Activated T-cell treated with anti-CD3 and anti-CD28 coated beads, Interleukin-2, amount 50 U/mL, for 4 hours (primary cell): ENCODE results near the gene PTCH2. TPM values are rescaled to one million over a fixed set of nuclear protein-coding genes. Genes with fewer than 3 reads are reported as not detected.

ENCODE experiments used
- ATAC-seq, 2 donors: fragments of 200-7000 bp; cut with Tn5 transposase; one replicate each; pipeline ENCODE4 v1.10.0; 2021
- DNase-seq: peaks from one replicate; pipeline ENCODE4 v3.0.0-alpha.2; 2020
- H3K27me3 Mint-ChIP-seq: one replicate; pipeline ENCODE4 v1.8.0; 2021; ENCODE audit warnings: low read depth, mixed read lengths
- H3K36me3 Mint-ChIP-seq: one replicate; pipeline ENCODE4 v1.8.0; 2022; ENCODE audit warnings: mixed read lengths; ENCODE audit not compliant: insufficient read depth
- H3K4me1 Mint-ChIP-seq: one replicate; pipeline ENCODE4 v1.8.0; 2021; ENCODE audit warnings: low read depth, mixed read lengths
- H3K4me3 Mint-ChIP-seq: one replicate; pipeline ENCODE4 v1.8.0; 2021; ENCODE audit warnings: mild to moderate bottlenecking, moderate library complexity, mixed read lengths
- H3K9me3 Mint-ChIP-seq: one replicate; pipeline ENCODE4 v1.8.0; 2021; ENCODE audit warnings: mixed read lengths
- total RNA-seq, 3 donors: library from RNA; stranded (reverse); gene quantifications; one replicate each; pipeline ENCODE4 v1.2.1, GENCODE V29; 2021

Gene PTCH2
- total RNA-seq, 3 donors from 2014 or later: 1.4 to 1.9 (median 1.6) TPM

GRCh38 chr1:44788120-44788860, 54.8 kb downstream of the PTCH2 start, which contains the start of gene BEST4:
BEST4 (minus strand) TSS chr1:44788170; CDS start chr1:44787705, 465 bp downstream.
- ATAC-seq (no peak), DNase-seq (no peak)
- Mint-ChIP-seq H3K36me3 (peaks cover under 1% of the 10 kb centered on the region), H3K4me1 (peaks cover 28% of the 10 kb centered on the region), H3K4me3 (no peak within 1 kb of the TSS), H3K27me3 (no peaks in the 10 kb centered on the region), H3K9me3 (no peaks in the 10 kb centered on the region)

- ATAC-seq (no peak), DNase-seq (no peak)
- Mint-ChIP-seq H3K9me3 (no peaks in the 10 kb centered on the region), H3K36me3 (peaks cover 4% of the 10 kb centered on the region), H3K4me1 (peaks cover 30% of the 10 kb centered on the region), H3K27me3 (no peaks in the 10 kb centered on the region), H3K4me3 (no peak overlapping the region)
These were observed 55.5 kb downstream of the PTCH2 start for GRCh38 chr1:44787506-44787905.

- Mint-ChIP-seq H3K27me3 (no peaks in the 10 kb centered on the region), H3K9me3 (no peaks in the 10 kb centered on the region), H3K4me1 (peaks cover 30% of the 10 kb centered on the region), H3K4me3 (peak overlapping the region; percentile 78), H3K36me3 (peaks cover 4% of the 10 kb centered on the region)
- ATAC-seq (no peak), DNase-seq (no peak)
These were observed 56.1 kb downstream of the PTCH2 start for GRCh38 chr1:44786841-44787426.

- no peaks in the 10 kb centered on the region for H3K27me3 Mint-ChIP-seq
- DNase-seq (peak; percentile 80), ATAC-seq (peak; percentile 59 to 63)
- peak overlapping the region; percentile 78 for H3K4me3 Mint-ChIP-seq
- H3K4me1 Mint-ChIP-seq: peaks cover 30% of the 10 kb centered on the region
- peaks cover 7% of the 10 kb centered on the region for H3K36me3 Mint-ChIP-seq
- H3K9me3 Mint-ChIP-seq: no peaks in the 10 kb centered on the region
These were observed 56.8 kb downstream of the PTCH2 start for GRCh38 chr1:44786138-44786840.

- peaks cover 10% of the 10 kb centered on the region for H3K36me3 Mint-ChIP-seq
These were observed 57.4 kb downstream of the PTCH2 start for GRCh38 chr1:44785501-44786137.

GRCh38 chr1:44785029-44785380, 58.0 kb downstream of the PTCH2 start:
- peaks cover 36% of the 10 kb centered on the region for H3K4me1 Mint-ChIP-seq
- peaks cover 15% of the 10 kb centered on the region for H3K36me3 Mint-ChIP-seq
- H3K4me3 Mint-ChIP-seq: peak overlapping the region; percentile 62
- ATAC-seq (no peak), DNase-seq (no peak)
- no peaks in the 10 kb centered on the region for H3K27me3 Mint-ChIP-seq
- no peaks in the 10 kb centered on the region for H3K9me3 Mint-ChIP-seq

More at GRCh38 chr1:44785501-44786137, 57.4 kb downstream of the PTCH2 start:
- ATAC-seq (peak in 1 of 2 donors; percentile 4), DNase-seq (no peak)
- Mint-ChIP-seq H3K27me3 (no peaks in the 10 kb centered on the region), H3K4me3 (peak overlapping the region; percentile 78), H3K4me1 (peaks cover 32% of the 10 kb centered on the region), H3K9me3 (no peaks in the 10 kb centered on the region)

GRCh38 chr1:44784094-44785028, 58.7 kb downstream of the PTCH2 start:
- no peak for DNase-seq
- Mint-ChIP-seq H3K4me3 (peak overlapping the region; percentile 63), H3K4me1 (peaks cover 36% of the 10 kb centered on the region), H3K36me3 (peaks cover 19% of the 10 kb centered on the region), H3K9me3 (no peaks in the 10 kb centered on the region), H3K27me3 (no peaks in the 10 kb centered on the region)
- peak; percentile 16 to 32 for ATAC-seq

GRCh38 chr1:44783697-44784093, 59.4 kb downstream of the PTCH2 start:
- Mint-ChIP-seq H3K9me3 (no peaks in the 10 kb centered on the region), H3K4me3 (peak overlapping the region; percentile 63), H3K4me1 (peaks cover 42% of the 10 kb centered on the region), H3K36me3 (peaks cover 24% of the 10 kb centered on the region), H3K27me3 (no peaks in the 10 kb centered on the region)
- DNase-seq: no peak
- no peak for ATAC-seq

GRCh38 chr1:44780583-44781121, 62.4 kb downstream of the PTCH2 start:
- H3K27me3 Mint-ChIP-seq: no peaks in the 10 kb centered on the region
- peaks cover 47% of the 10 kb centered on the region for H3K4me1 Mint-ChIP-seq
- DNase-seq: no peak
- peaks cover 50% of the 10 kb centered on the region for H3K36me3 Mint-ChIP-seq
- no peak for ATAC-seq
- no peaks in the 10 kb centered on the region for H3K9me3 Mint-ChIP-seq
- H3K4me3 Mint-ChIP-seq: no peak overlapping the region

- ATAC-seq: no peak
- Mint-ChIP-seq H3K9me3 (no peaks in the 10 kb centered on the region), H3K36me3 (peaks cover 50% of the 10 kb centered on the region), H3K4me3 (peak overlapping the region; percentile 98), H3K27me3 (no peaks in the 10 kb centered on the region), H3K4me1 (peaks cover 42% of the 10 kb centered on the region)
- no peak for DNase-seq
These were observed 64.1 kb downstream of the PTCH2 start for GRCh38 chr1:44778705-44779576.

- no peaks in the 10 kb centered on the region for H3K9me3 Mint-ChIP-seq
- DNase-seq (no peak), ATAC-seq (no peak)
- H3K27me3 Mint-ChIP-seq: no peaks in the 10 kb centered on the region
- peak overlapping the region; percentile 98 for H3K4me3 Mint-ChIP-seq
- H3K36me3 Mint-ChIP-seq: peaks cover 48% of the 10 kb centered on the region
- peaks cover 37% of the 10 kb centered on the region for H3K4me1 Mint-ChIP-seq
These were observed 65.0 kb downstream of the PTCH2 start for GRCh38 chr1:44777969-44778635.

- Mint-ChIP-seq H3K36me3 (peaks cover 47% of the 10 kb centered on the region), H3K4me3 (peak overlapping the region; percentile 98), H3K9me3 (no peaks in the 10 kb centered on the region), H3K27me3 (no peaks in the 10 kb centered on the region), H3K4me1 (peaks cover 37% of the 10 kb centered on the region)
- DNase-seq (no peak), ATAC-seq (no peak)
These were observed 65.5 kb downstream of the PTCH2 start for GRCh38 chr1:44777547-44777946.
